ENCODE results near the gene PATJ. TPM values are rescaled to one million over a fixed set of nuclear protein-coding genes. Genes with fewer than 3 reads are reported as not detected.

PATJ gene
- total RNA-seq, 1 experiment from 2014 or later = 48.8 TPM

- DNase-seq (ENCODE audit: low read depth, low spot score) (no peak), ATAC-seq (no peak)
- Histone ChIP-seq H2AFZ (ENCODE audit: low read depth, low read length, poor library complexity, severe bottlenecking) (no peak overlapping the region), H3K27ac (ENCODE audit: low read depth, low read length) (no peak overlapping the region), H3K79me2 (ENCODE audit: insufficient read depth, low read length) (no peaks in the 10 kb centered on the region), H3K4me3 (replicated peaks in 1 of 2; ENCODE audit: low read depth in 1 of 2, low read length in 2 of 2) (no peak overlapping the region), H3K9ac (ENCODE audit: low read length) (no peak overlapping the region), H3K4me2 (ENCODE audit: low read length) (no peak overlapping the region), H3K4me1 (ENCODE audit: control insufficient read depth in 1 of 2, insufficient read depth in 2 of 2, low read length in 2 of 2) (no peaks in the 10 kb centered on the region), H4K20me1 (ENCODE audit: insufficient read depth) (no peaks in the 10 kb centered on the region), H3K9me2 (ENCODE audit: insufficient read depth) (no peaks in the 10 kb centered on the region), H3K27me3 (ENCODE audit: insufficient read depth, low read length) (no peaks in the 10 kb centered on the region), H3K36me3 (ENCODE audit: control insufficient read depth in 1 of 2, insufficient read depth in 2 of 2, low read length in 2 of 2) (no peaks in the 10 kb centered on the region), H3K9me3 (ENCODE audit: control insufficient read depth in 1 of 2, insufficient read depth in 1 of 2, low read depth in 1 of 2, low read length in 2 of 2) (no peaks in the 10 kb centered on the region)
- ChIA-PET CTCF (no interaction called here), POLR2A (no interaction called here), RAD21 (ENCODE audit: low non-redundant PET in 1 of 2, low total read pairs in 2 of 2, uncharacterized antibody in 2 of 2, unreplicated experiment in 2 of 2) (no interaction called here)
- intact Hi-C loops (cut with micrococcal nuclease) = no loop called here
- TF ChIP-seq POLR2A (IDR thresholded peaks at IDR 0.05; ENCODE audit: borderline replicate concordance, extremely low read depth, insufficient read depth, insufficient read length) = no peak
- TF ChIP-seq REST (IDR thresholded peaks at IDR 0.05; ENCODE audit: low read depth) = no peak
- no peak for TF ChIP-seq YY1 (IDR thresholded peaks at IDR 0.05; ENCODE audit: extremely low read depth, insufficient replicate concordance, low read depth, low read length)
- no peak for TF ChIP-seq SIN3A (IDR thresholded peaks at IDR 0.05; ENCODE audit: low read depth)
- TF ChIP-seq EZH2phosphoT487 (IDR thresholded peaks at IDR 0.05; ENCODE audit: borderline replicate concordance) = no peak
- no peak for TF ChIP-seq ATF3 (IDR thresholded peaks at IDR 0.05)
- no peak for TF ChIP-seq CBX3 (IDR thresholded peaks at IDR 0.05; ENCODE audit: low read depth)
- no TSS peak for BruUV-seq (replicated peaks)
Observed at GRCh38 chr1:62034790-62035189, 292.5 kb downstream of the PATJ start.
